Upper lobe of left lung (tissue), 4 donors: ENCODE measurements around the gene ATP6V1G2.

ENCODE experiments used
- CTCF ChIP-seq, 6 experiments: fragments of 450-650 bp in 4 of 6; fragments of 200-600 bp in 2 of 6; sonication (generic) in 2 of 6; IDR thresholded peaks; one replicate each; pipeline ENCODE4 v1.5.1; 2016 to 2019; ENCODE audit warnings: antibody characterized with exemption in 6 of 6
- EP300 ChIP-seq, 4 donors: sonication (generic); formaldehyde crosslinking; IDR thresholded peaks; one replicate each; pipeline ENCODE4 v1.5.1; 2017; ENCODE audit warnings: antibody characterized with exemption in 4 of 4, control low read depth in 2 of 4
- POLR2A ChIP-seq, 4 donors: fragments of 450-650 bp; IDR thresholded peaks; one replicate each; pipeline ENCODE4 v1.5.1; 2016 to 2017; ENCODE audit warnings: antibody characterized with exemption in 4 of 4, mild to moderate bottlenecking in 2 of 4
- POLR2AphosphoS5 ChIP-seq, 2 donors: sonication (generic); formaldehyde crosslinking; IDR thresholded peaks; one replicate each; pipeline ENCODE4 v1.5.1; 2017; ENCODE audit warnings: antibody characterized with exemption in 2 of 2

GRCh38 chr6:31547727-31548543, 1.5 kb upstream of the ATP6V1G2 start:
- TF ChIP-seq CTCF (IDR thresholded peaks at IDR 0.05) (no peak), POLR2A (IDR thresholded peaks at IDR 0.05) (no peak), EP300 (IDR thresholded peaks at IDR 0.05) (no peak), POLR2AphosphoS5 (IDR thresholded peaks at IDR 0.05) (no peak)
